ENCODE results near the gene ENO4.

DNA sequence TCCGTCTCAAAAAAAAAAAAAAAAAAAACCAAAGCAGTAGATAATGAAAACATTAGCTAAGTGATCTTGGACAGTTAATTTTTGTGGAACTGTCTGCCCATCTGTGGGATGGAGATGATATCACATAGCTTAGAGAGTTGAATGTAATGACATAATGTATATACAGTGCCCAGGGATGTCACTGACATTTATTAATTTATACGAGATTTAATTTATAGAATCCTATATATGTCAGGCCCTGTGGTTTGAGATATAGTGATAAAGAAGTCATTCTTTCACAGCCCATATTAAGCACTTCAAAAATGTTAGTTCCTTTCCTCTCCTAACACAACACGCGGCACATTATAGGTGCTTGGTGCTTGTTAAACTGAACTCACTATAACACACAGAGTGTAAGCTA lies 4.0 kb downstream of the ENO4 start:
- no peak for TF ChIP-seq POLR2A (IDR thresholded peaks at IDR 0.05)
- TF ChIP-seq, protein P1, sequence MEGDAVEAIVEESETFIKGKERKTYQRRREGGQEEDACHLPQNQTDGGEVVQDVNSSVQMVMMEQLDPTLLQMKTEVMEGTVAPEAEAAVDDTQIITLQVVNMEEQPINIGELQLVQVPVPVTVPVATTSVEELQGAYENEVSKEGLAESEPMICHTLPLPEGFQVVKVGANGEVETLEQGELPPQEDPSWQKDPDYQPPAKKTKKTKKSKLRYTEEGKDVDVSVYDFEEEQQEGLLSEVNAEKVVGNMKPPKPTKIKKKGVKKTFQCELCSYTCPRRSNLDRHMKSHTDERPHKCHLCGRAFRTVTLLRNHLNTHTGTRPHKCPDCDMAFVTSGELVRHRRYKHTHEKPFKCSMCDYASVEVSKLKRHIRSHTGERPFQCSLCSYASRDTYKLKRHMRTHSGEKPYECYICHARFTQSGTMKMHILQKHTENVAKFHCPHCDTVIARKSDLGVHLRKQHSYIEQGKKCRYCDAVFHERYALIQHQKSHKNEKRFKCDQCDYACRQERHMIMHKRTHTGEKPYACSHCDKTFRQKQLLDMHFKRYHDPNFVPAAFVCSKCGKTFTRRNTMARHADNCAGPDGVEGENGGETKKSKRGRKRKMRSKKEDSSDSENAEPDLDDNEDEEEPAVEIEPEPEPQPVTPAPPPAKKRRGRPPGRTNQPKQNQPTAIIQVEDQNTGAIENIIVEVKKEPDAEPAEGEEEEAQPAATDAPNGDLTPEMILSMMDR (IDR thresholded peaks at IDR 0.05) = no peak
